HG03060 (cell line): ENCODE data around the gene BCS1L.

Experiments used
- ATAC-seq: cut with Tn5 transposase; IDR thresholded peaks from one replicate; pipeline ENCODE4 v1.9.1; 2021; ENCODE audit warnings: low read depth, moderate number of reproducible peaks; ENCODE audit not compliant: unreplicated experiment

The BCS1L gene, protein sequence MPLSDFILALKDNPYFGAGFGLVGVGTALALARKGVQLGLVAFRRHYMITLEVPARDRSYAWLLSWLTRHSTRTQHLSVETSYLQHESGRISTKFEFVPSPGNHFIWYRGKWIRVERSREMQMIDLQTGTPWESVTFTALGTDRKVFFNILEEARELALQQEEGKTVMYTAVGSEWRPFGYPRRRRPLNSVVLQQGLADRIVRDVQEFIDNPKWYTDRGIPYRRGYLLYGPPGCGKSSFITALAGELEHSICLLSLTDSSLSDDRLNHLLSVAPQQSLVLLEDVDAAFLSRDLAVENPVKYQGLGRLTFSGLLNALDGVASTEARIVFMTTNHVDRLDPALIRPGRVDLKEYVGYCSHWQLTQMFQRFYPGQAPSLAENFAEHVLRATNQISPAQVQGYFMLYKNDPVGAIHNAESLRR

DNA sequence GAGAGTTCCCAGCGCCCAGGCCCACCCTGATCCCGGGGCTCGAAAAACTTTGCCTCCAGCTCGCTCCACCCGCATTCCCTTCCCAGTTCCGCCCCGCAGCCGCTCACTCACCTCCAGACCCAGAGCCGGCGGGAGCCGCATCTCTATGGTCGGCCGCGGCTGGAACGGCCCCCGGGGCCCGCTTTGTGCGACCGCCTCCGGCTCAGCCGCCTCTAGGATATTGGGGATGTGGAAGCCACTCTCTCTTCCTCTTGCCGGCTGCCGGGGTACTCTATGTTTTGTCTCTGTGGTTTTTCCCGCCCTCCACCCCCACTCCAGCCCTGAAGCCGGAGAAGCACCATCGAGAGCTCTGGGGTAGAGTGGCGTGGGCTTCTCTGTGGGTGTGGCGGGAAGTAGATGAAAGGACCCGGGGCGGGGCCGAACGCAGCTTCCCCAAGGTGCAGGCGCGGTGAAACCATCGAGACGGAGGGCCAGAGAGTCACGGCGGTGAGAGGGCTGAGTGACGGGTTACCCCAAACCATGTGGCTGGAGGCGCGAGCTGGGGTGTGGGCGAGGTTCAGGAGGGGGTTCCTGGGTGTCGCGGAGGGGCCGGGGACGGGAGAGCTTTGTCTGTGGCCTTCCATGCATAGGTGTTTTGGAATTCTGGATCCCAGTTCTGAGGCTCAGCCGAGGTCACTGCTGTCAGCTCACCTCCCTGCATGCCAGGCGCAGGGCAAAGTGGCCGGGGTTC, at the start of gene BCS1L, which contains the start of gene ZNF142:
BCS1L (plus strand) TSS at position 426 of the 730 bp plus-strand sequence. CDS start 1,305 bp downstream, outside the sequence.
ZNF142 (minus strand) TSS at position 366 of the 730 bp plus-strand sequence. CDS start 3,194 bp downstream, outside the sequence.
- no peak for ATAC-seq

DNA sequence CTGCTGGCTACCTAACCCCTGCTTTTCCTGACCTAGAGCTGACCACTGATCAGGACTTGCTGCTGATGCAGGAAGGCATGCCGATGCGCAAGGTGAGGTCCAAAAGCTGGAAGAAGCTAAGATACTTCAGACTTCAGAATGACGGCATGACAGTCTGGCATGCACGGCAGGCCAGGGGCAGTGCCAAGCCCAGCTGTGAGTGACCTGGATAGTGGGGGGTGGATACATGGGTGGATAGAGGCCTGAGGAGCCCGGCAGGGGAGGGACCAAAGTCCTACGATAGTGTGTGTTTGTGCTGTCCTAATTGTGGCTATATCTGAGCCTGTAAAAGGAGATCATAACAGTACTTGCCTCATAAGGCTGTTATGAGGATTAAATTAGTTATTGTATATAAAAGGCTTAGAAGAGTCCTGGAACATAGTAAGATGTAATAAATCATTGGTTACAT, 43.6 kb upstream of the BCS1L start:
- ATAC-seq: no peak

DNA sequence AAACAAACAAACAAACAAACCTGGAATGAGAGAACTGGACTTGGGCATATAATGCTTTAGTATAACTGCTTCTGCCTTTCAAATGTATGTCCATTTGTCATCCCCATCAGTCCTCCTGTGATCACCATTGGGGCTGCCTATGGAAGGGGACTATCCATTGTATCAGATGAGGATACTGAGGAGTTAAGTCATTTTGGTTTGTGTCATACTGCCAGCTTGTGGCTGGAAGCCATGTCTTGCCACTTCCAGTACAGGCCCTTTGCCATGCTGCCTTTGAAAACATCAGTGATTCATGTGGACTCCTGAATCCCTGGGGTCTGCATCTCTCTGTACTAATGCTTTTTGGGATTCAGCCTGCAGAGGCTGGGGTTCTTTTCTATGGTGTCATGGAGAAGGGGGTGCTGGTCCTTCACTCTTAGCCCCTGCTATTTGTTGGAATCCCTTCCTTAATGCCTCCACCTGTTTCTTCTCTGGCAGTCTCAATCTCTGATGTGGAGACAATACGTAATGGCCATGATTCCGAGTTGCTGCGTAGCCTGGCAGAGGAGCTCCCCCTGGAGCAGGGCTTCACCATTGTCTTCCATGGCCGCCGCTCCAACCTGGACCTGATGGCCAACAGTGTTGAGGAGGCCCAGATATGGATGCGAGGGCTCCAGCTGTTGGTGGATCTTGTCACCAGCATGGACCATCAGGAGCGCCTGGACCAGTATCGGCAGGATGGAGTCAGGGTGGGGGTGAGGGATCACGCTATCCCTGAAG, 41.2 kb upstream of the BCS1L start:
- ATAC-seq: no peak

DNA sequence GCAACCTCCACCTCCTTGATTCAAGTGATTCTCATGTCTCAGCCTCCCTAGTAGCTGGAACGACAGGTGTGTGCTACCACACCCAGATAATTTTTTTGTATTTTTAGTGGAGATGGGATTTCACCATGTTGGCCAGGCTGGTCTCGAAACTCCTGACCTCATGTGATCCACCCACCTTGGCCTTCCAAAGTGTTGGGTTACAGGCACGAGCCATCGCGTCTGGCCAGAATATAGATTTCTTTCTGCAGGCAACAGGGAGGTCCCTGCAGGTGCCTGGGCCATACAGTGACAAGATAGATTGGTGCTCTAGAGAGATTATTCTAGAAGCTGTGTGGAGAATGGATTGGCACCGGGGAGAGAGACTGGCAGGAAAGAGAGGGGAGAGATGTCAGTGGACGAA, 38.5 kb upstream of the BCS1L start:
- ATAC-seq: no peak

DNA sequence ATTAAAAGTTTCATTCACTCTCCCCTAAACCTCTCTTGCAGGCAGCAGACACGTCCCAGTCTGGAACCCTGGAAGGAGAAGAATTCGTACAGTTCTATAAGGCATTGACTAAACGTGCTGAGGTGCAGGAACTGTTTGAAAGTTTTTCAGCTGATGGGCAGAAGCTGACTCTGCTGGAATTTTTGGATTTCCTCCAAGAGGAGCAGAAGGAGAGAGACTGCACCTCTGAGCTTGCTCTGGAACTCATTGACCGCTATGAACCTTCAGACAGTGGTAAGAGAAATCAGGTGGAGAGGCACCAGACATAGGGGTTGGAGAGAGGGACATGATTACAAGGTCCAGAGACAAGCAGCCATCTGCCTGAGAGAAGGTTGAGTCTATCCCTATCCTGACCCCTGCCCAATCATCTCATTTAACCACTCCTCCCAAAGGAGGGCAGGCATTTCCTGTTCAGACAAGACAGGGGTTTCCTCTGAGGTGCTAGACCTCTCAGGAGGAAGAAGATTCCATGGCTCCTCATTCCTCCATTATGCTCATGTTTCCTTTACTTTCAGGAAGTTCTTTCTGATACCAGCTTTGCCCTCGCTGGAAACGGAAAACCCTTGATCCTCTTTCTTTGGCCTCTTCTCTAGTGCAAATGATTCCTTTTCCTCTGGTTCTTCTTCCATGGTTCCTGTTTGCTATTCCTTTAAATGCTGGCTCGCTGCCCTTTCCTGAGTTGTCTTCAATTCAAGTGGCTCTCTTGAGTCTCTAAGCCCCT, 36.7 kb upstream of the BCS1L start:
- no peak for ATAC-seq

DNA sequence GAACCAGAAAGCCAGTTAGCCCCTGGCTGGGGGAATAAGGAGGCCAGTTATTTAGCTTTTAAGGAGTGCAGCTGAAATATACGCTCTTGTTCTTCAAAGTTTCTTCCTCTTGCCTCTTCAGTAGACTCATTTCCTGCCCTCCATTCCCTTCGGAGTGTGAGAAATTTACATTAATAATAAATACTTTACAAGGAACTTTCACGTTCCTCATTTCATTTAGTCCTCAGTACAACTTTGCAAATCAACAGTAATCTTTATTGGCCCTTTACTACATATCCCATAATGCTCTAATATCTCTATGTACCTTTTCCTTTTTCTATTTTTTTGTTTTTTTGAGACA, 36.1 kb upstream of the BCS1L start:
- no peak for ATAC-seq

DNA sequence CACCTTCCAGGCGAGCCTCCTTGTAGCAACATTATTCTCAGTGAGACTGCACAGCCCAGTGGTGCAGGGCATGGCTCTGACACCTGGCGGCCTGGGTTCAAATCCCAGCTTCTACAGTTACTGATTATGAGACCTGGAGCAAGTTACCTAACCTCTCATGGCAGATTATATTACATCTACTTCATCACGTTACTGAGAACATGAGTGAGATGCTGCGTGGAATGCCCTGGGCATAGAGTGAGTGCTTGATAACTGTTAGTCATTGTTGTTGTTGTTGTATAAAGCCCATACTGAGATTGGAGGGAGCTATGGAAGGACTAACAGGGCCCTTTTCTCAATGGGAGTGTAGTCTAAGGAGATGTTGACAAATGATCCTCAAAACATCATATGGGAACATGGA, 33.1 kb upstream of the BCS1L start:
- no peak for ATAC-seq

DNA sequence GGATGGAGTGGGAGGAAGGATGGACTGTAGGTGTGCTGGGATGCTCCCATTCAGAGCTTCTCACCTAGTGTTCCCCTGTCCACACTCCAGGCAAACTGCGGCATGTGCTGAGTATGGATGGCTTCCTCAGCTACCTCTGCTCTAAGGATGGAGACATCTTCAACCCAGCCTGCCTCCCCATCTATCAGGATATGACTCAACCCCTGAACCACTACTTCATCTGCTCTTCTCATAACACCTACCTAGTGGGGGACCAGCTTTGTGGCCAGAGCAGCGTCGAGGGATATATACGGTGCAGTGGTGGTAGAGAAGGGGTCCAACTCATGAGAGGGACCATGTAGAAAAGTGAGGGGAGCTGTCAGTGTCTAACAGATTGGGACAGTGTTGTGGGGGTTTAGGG, 31.5 kb upstream of the BCS1L start:
- no peak for ATAC-seq

DNA sequence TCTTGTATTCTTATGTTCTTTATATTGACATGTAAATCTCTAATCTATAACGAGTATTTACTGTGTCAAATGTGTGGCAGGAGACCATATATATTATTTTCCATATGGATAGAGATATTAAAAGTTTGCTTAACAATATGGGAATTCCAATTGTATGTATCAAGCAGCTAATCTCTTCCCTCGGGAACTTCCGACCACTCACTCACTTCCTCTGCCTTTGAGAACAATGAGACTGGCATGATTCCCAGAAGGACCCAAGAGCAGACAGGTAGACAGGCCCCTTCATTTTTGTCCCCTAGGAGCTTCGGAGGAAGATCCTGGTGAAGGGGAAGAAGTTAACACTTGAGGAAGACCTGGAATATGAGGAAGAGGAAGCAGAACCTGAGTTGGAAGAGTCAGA, 27.6 kb upstream of the BCS1L start:
- ATAC-seq: no peak

DNA sequence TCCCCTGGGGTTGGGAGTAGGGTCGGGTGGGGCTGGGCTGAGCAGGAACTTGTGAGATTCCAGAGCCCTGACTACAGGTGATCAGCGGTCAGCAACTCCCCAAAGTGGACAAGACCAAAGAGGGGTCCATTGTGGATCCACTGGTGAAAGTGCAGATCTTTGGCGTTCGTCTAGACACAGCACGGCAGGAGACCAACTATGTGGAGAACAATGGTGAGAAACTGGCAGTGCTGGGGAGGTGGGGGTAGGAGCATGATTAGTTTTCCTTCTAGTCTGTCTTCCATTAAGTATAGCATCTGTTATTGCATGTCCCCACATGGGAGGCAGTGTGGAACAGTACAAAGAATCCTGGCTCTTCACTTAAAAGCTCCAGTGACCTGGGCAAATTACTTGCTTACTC, 23.8 kb upstream of the BCS1L start:
- ATAC-seq: no peak

DNA sequence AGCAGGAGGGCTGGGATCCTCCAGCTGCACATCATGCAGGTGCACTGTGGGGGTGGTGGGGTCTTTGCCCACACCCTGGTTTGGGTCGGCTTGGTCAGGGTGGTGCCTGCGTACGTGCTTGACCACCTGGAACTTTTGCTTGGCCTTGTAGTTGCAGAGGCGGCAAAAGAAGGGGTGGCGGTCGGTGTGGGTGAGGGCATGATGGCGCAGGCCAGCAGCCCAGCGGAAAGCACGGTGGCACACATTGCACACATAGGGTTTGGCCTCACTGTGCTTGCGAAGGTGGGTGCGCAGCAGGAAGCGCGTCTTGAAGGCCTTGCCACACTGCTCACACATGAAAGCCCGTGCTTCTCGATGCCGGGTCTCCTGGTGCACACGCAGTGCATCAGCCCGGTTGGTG, 21.1 kb upstream of the BCS1L start:
- ATAC-seq: no peak

DNA sequence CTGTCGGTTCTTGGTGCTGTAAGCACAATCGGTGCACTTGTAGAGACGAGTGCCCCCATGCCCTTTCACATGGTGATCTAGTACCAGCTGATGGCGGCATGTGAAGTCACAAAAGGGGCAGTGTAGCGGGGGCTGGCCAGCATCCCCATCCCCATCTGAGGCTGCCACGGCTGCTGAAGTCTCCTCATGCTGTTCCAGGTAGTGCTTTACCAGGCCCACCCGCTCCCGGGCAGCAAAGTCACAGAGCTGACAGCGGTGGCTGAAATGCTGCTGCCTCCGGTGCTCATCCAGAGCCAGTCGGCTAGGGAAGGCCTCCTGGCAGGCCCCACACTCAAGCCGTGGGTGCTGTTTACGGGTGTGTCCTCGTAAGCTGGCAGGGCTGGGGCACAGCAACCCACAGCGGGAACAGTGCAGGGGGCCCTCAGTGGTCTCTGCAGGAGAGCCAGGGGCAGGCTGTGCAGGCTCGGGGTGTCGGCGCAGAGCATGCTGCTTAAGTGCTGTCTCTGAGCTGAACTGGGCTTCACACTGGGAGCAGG, 17.3 kb upstream of the BCS1L start:
- ATAC-seq: no peak

DNA sequence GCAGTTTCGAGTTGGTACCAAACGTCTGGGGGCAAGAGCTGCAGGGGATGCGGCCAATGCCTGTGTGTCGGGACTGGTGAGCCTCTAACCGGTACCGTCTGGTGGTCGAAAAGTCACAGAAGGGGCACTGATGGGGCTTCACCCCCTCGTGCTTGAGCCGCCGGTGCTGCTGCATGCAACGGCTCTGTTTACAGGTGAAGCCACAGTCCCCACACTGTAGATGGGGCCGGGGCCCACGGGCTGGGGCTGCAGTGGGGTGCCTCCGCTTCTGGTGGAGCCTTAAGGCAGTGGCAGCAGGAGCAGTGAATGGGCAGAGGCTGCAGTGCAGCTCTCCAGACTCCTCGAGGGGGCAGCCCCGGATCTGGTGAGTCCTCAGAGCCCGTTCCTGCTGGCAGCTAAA, 16.7 kb upstream of the BCS1L start:
- no peak for ATAC-seq

DNA sequence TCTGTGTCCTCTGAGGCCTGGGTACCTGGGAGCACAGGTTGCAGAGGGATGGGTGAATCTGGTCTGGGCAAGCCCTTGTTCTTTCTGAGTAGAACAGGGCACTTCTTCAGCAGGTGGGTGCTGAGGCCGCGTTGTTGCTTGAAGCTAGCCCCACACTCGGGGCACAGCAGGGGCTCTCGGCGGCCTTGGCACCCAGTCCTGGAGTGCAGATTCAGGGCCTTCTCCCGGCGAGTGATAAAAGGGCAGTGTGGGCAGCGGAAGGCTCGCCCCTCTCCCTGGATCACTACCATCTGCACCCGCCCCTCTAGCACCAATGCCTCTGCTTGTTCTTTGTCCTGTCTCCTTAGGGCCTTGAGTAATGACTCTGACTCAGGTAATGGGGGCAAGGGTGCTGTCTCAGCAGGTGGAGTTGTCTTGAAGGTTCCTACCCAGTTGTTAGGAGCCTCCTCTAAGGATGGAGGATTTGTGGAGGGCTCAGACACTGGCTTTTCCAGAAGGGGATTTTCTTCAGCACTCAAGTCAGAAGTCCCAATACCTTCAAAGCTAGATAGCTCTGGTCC, 15.7 kb upstream of the BCS1L start:
- ATAC-seq: no peak

DNA sequence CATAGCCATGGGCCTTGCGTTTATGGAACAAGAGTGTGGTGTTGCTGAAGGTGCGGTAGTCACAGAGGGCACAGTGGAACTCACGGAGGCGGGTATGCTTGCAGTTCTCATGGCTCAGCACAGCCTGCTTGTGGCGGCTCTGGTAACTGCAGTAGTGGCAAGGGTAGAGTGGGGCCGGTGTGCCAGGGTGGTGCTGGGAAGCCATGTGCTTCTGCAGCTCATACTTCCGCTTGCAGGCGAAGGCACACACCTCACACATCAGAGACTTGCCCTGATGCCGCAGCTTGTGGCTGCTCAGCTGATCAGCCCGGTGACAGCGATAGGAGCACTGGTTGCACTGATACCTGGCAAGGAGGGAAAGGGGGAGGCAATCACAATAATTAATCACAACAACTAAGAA, 14.8 kb upstream of the BCS1L start:
- no peak for ATAC-seq

DNA sequence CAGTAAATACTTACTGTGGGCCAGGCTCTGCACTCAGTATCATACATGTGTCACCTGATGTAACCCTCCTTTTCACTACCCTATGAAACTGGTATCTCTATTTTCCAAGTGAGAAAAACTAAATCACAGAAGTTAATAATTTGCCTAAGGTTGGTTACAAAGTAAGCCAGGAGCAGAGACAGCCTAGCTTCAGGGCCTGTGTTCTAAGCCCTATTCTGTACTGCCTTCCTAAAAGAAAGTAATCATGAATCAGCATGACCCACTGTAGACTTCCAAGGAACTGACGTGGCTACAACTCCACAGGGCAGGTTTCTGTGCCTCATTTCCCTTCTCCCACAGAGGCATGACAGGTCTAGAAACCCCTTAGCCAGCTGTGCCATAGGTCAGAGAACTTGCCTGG, 14.4 kb upstream of the BCS1L start:
- ATAC-seq: peak; percentile 44

DNA sequence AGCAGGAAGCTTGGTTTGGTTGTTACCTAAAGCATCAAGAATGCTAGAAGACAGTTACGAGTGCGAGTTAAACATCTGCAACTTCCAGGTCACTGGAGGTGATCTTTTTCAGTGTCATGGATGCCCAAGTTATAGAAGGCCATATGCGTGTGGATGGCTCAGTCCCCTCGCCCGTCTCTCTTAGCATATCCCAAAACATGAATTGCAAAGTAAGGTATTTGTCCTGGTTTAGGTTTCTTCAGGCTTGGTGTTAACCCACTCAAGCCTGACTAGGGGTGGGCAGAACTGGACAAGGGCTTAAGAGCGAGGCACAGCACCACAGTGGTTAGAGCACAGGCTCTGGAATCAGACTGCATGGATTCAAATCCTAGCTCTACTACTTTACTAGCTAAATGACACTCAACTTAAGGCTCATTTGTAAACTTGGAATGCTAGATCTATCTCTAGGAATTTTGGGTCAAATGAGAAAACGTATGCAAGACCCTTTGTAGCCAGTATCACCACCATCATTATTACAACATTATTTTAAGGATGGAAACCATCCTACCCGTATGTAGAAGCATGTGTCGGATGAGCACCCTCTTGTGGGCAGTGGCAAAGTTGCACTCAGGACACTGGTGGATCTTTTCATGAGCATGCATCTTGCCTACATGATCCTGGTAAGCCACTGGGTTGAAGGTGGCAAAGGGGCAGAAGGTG, 11.2 kb upstream of the BCS1L start:
- no peak for ATAC-seq

DNA sequence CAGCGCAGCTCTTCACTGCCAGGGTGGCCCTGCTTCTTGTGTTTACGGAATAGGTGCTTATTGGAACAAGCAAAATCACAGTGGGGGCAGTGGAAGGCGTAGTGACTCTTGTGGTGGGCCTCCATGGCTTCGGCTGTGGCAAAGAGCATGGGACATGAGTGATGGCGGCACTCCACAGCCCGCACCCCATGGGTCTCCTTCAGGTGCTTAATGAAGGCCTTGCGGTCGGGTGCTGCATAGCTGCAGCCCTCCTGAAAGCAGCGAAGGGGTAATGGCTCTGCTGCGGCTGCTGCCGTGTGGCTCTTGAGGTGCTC, 10.7 kb upstream of the BCS1L start:
- ATAC-seq: no peak

DNA sequence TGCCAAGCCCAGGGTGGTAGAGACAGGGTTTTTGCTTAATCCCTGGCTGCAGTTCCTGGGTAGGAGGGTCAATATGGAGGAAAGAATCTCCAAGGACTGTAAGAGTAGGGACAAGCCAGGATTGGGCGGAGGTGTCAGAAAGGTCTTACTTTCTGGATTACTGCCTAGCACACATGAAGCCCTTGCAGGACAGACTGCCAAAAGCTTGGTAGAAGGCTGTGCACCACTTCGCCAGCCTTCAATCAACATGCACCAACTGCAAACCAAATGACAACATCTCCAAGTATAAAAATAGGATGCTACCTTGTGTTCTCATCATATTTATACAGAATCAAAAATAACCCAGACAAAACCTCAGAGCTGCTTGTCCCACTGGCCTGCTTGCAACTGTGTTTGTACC, 3.7 kb upstream of the BCS1L start:
- ATAC-seq: no peak
